ENCODE measurements around the gene TMEM123.

The TMEM123 gene

GRCh38 chr11:102452461-102453301 lies at the start of gene TMEM123:
TMEM123 (minus strand) TSS chr11:102452765; CDS start chr11:102452623, 142 bp downstream.
- peak; percentile 38 for DNase-seq

GRCh38 chr11:102500829-102501228 lies 48.3 kb upstream of the TMEM123 start:
- DNase-seq: no peak

GRCh38 chr11:102499931-102500330 lies 47.4 kb upstream of the TMEM123 start:
- DNase-seq: no peak

GRCh38 chr11:102499151-102499550 lies 46.6 kb upstream of the TMEM123 start:
- no peak for DNase-seq

- no peak for DNase-seq
These were observed 44.5 kb upstream of the TMEM123 start for GRCh38 chr11:102497061-102497460.

- peak; percentile 69 for DNase-seq
These were observed 42.8 kb upstream of the TMEM123 start for GRCh38 chr11:102495161-102496042.

GRCh38 chr11:102494216-102494615 lies 41.7 kb upstream of the TMEM123 start:
- no peak for DNase-seq

- no peak for DNase-seq
These were observed 41.0 kb upstream of the TMEM123 start for GRCh38 chr11:102493524-102493923.

GRCh38 chr11:102491969-102492368 lies 39.4 kb upstream of the TMEM123 start:
- DNase-seq: no peak

GRCh38 chr11:102489186-102490145 lies 36.9 kb upstream of the TMEM123 start:
- DNase-seq: no peak

GRCh38 chr11:102488208-102488607 lies 35.6 kb upstream of the TMEM123 start:
- DNase-seq: no peak

GRCh38 chr11:102487214-102487613 lies 34.6 kb upstream of the TMEM123 start:
- no peak for DNase-seq

GRCh38 chr11:102486584-102486983 lies 34.0 kb upstream of the TMEM123 start:
- DNase-seq: no peak

GRCh38 chr11:102485095-102485722 lies 32.6 kb upstream of the TMEM123 start:
- DNase-seq: no peak

GRCh38 chr11:102482433-102482832 lies 29.9 kb upstream of the TMEM123 start:
- no peak for DNase-seq

GRCh38 chr11:102479733-102480132 lies 27.2 kb upstream of the TMEM123 start:
- no peak for DNase-seq

GRCh38 chr11:102478673-102479299 lies 26.2 kb upstream of the TMEM123 start:
- no peak for DNase-seq

GRCh38 chr11:102476812-102477211 lies 24.2 kb upstream of the TMEM123 start:
- DNase-seq: no peak

GRCh38 chr11:102476069-102476468 lies 23.5 kb upstream of the TMEM123 start:
- DNase-seq: no peak

- no peak for DNase-seq
These were observed 21.0 kb upstream of the TMEM123 start for GRCh38 chr11:102473543-102473942.

GRCh38 chr11:102472127-102472526 lies 19.6 kb upstream of the TMEM123 start:
- no peak for DNase-seq

GRCh38 chr11:102471474-102471873 lies 18.9 kb upstream of the TMEM123 start:
- no peak for DNase-seq
